GM12864 (cell line): ENCODE results near the gene TAOK2.

Source experiments
- DNase-seq: peaks from one replicate; pipeline ENCODE4 v3.0.0-alpha.2; 2011; ENCODE audit warnings: low read depth
- H3K4me3 ChIP-seq: 2 replicates; pipeline ENCODE4 v1.5.1; 2011; ENCODE audit warnings: mild to moderate bottlenecking, low read depth, low read length, control low read depth
- TF ChIP-seq, protein P1 (sequence below): IDR thresholded peaks from 2 replicates; pipeline ENCODE4 v1.5.1; 2011; ENCODE audit warnings: low read depth, mild to moderate bottlenecking, moderate library complexity, low read length, control low read depth, inconsistent platforms; ENCODE audit errors: missing control alignments

The TAOK2 gene

GRCh38 chr16:29940656-29941055 is 33.0 kb upstream of the TAOK2 start:
- no peak overlapping the region for H3K4me3 ChIP-seq
- TF ChIP-seq, protein P1, sequence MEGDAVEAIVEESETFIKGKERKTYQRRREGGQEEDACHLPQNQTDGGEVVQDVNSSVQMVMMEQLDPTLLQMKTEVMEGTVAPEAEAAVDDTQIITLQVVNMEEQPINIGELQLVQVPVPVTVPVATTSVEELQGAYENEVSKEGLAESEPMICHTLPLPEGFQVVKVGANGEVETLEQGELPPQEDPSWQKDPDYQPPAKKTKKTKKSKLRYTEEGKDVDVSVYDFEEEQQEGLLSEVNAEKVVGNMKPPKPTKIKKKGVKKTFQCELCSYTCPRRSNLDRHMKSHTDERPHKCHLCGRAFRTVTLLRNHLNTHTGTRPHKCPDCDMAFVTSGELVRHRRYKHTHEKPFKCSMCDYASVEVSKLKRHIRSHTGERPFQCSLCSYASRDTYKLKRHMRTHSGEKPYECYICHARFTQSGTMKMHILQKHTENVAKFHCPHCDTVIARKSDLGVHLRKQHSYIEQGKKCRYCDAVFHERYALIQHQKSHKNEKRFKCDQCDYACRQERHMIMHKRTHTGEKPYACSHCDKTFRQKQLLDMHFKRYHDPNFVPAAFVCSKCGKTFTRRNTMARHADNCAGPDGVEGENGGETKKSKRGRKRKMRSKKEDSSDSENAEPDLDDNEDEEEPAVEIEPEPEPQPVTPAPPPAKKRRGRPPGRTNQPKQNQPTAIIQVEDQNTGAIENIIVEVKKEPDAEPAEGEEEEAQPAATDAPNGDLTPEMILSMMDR = no peak

GRCh38 chr16:29943846-29944799 is 29.5 kb upstream of the TAOK2 start:
- H3K4me3 ChIP-seq = no peak overlapping the region
- TF ChIP-seq, protein P1 = peak; percentile 11
- no peak for DNase-seq

More at GRCh38 chr16:29940656-29941055, 33.0 kb upstream of the TAOK2 start:
- no peak for DNase-seq

DNA sequence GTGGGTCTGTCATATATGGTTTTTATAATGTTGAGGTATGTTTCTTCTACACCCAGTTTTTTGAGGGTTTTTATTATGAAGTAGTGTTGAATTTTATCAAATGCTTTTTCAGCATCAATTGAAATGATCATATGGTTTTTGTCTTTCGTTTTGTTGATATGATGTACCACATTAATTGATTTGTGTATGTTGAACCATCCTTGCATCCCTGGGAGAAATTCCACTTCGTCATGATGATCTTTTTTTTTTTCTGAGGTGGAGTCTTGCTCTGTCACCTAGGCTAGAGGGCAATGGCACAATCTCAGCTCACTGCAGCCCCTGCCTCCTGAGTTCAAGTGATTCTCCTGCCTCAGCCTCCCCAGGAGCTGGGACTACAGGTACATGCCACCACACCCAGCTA is 25.8 kb upstream of the TAOK2 start:
- TF ChIP-seq, protein P1 = no peak
- no peak for DNase-seq
- no peak overlapping the region for H3K4me3 ChIP-seq

GRCh38 chr16:29950806-29951461 is 22.7 kb upstream of the TAOK2 start:
- TF ChIP-seq, protein P1 = no peak
- DNase-seq = no peak
- H3K4me3 ChIP-seq = no peak overlapping the region

DNA sequence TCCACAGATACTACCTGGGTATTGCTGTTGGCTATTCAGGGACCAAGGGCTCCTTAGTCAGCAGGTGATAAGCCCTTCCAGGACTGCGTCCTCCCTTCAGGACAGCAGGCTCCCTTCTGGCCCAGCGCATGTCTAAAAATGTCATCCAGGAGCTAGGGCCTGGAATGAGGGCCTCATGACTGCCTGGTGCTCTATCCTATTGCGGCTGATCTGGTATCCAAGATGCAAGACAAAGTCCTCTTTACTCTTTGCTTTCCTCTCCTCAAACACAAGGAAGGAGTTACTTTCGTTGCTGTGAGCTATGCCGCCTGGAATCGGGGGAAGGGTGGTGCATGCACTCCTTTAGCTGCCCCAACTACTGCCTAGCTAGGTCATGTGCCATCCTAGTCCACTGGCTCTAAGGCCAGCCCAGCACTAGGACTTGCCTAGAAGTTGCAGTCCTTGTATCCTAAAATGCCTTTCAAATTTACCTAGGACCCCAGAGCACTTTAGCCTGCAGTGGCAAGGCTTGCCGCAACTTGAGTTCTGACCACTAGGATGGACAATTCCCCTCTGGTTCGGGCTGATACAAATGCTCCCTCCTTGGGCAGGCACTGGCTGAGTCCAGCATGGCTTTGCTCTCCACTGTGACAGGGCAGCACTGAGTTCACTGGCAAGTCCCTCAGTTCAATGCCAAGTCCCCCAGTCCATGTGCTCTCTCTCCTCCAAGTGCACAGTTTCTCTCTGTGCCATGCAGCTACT is 21.9 kb upstream of the TAOK2 start:
- TF ChIP-seq, protein P1 = no peak
- H3K4me3 ChIP-seq = no peak overlapping the region
- DNase-seq = no peak

- TF ChIP-seq, protein P1 = no peak
- no peak for DNase-seq
These were observed 14.9 kb upstream of the TAOK2 start for GRCh38 chr16:29958756-29959155.

More at GRCh38 chr16:29958756-29959155, 14.9 kb upstream of the TAOK2 start:
- H3K4me3 ChIP-seq = no peak overlapping the region
